Sigmoid colon (tissue), 7 donors: ENCODE data around the gene GOLGA5. TPM values are rescaled to one million over a fixed set of nuclear protein-coding genes. Genes with fewer than 3 reads are reported as not detected.
A peak's percentile ranks its signal among the peaks of the same experiment; 100 is the strongest.

Experiments
- DNase-seq: peaks from one replicate; pipeline ENCODE4 v3.0.0-alpha.2; 2019
- H3K27ac ChIP-seq, 4 donors: fragments of 200-600 bp; sonication (generic); one replicate each; pipeline ENCODE4 v1.5.1; 2016 to 2019; ENCODE audit warnings: mild to moderate bottlenecking in 1 of 4
- H3K27me3 ChIP-seq, 3 donors: fragments of 200-600 bp; sonication (generic); one replicate each; pipeline ENCODE4 v1.5.1; 2019; ENCODE audit warnings: mild to moderate bottlenecking in 1 of 3
- H3K36me3 ChIP-seq, 4 donors: fragments of 200-600 bp; sonication (generic); one replicate each; pipeline ENCODE4 v1.5.1; 2016 to 2019
- H3K4me1 ChIP-seq, 4 donors: fragments of 200-600 bp; sonication (generic); one replicate each; pipeline ENCODE4 v1.5.1; 2017 to 2019
- H3K4me3 ChIP-seq, 4 donors: fragments of 200-600 bp; sonication (generic); one replicate each; pipeline ENCODE4 v1.5.1; 2017 to 2019; ENCODE audit warnings: mild to moderate bottlenecking in 2 of 4, moderate library complexity in 1 of 4
- H3K9me3 ChIP-seq, 4 donors: fragments of 200-600 bp in 3 of 4; sonication (generic) in 3 of 4; one replicate each; pipeline versions ENCODE4 v1.5.1 to v1.6.1; 2013 to 2019
- EP300 ChIP-seq, 4 donors: sonication (generic); formaldehyde crosslinking; IDR thresholded peaks; one replicate each; pipeline ENCODE4 v1.6.1; 2017; ENCODE audit warnings: antibody characterized with exemption in 4 of 4
- POLR2A ChIP-seq, 2 donors: fragments of 450-650 bp; IDR thresholded peaks; one replicate each; pipeline ENCODE4 v1.6.1; 2016; ENCODE audit warnings: antibody characterized with exemption in 2 of 2, mild to moderate bottlenecking in 2 of 2, moderate library complexity in 2 of 2
- POLR2AphosphoS5 ChIP-seq, 4 donors: sonication (generic); formaldehyde crosslinking; IDR thresholded peaks; one replicate each; pipeline ENCODE4 v1.6.1; 2017; ENCODE audit warnings: antibody characterized with exemption in 4 of 4
- WGBS, 2 donors: extraction: QIAGEN DNeasy Blood & Tissue Kit; methylation state at CpG; one replicate each; pipeline ENCODE4 v1.1.7; 2013; 5-methylcytosine and 5-hydroxymethylcytosine counted together
- intact Hi-C: fragments of 100-400 bp; cut with DNase I; formaldehyde crosslinking; loops from one replicate; pipeline ENCODE4 v1.15.1; 2023
- polyA plus RNA-seq, 3 donors: library from polyadenylated mRNA; stranded (reverse); fragments of 200-250 nt; gene quantifications; one replicate each; pipeline ENCODE4 v1.2.3, GENCODE V29; 2013
- total RNA-seq, 4 donors: library from RNA; depleted of rRNA; stranded (reverse); fragments of >200 nt; gene quantifications; one replicate each; pipeline ENCODE4 v1.1.0, GENCODE V29; 2016
- TF ChIP-seq, protein P1 (sequence below), 4 experiments: fragments of 450-650 bp in 3 of 4; fragments of 200-600 bp in 1 of 4; IDR thresholded peaks; one replicate each; pipeline ENCODE4 v1.5.1; 2016 to 2019; ENCODE audit warnings: antibody characterized with exemption in 4 of 4, mild to moderate bottlenecking in 3 of 4, moderate library complexity in 2 of 4
- donor health status: healthy with polysubstance abuse.
- donor health status: Bipolar disorder and iron deficiency.
- donor health status: healthy.

Gene GOLGA5
- total and polyA plus RNA-seq, 7 donors: 23.0 to 57.8 (median 36.0) TPM

DNA sequence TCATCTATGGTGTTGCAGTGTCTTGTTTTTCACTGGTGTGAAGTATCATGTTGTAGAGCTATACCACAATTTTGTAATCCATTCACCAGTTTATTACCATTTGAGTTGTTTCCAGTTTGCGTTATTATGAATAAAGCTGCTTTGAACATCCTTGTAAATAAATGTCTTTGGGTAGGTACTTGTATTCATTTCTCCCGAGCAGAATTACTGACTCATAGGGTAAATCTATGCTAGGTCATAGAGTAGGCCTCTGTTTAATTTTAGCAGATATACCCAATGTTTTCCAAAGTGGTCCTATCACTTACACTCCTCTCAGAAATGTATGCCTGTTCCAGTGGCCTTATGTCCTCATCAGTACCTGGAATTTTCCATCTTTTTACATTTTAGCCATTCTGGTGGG lies 6.6 kb upstream of the GOLGA5 start:
- Histone ChIP-seq H3K9me3 (peaks cover 0 to 7% (median 3%) of the 10 kb centered on the region in 4 donors), H3K36me3 (no peaks in the 10 kb centered on the region), H3K4me3 (no peak overlapping the region), H3K4me1 (peaks cover 0 to 19% (median 5%) of the 10 kb centered on the region in 4 donors), H3K27ac (no peak overlapping the region), H3K27me3 (no peaks in the 10 kb centered on the region)
- WGBS, 2 donors: 89 to 94% methylated on average over 2 of the region's 2 CpGs
- intact Hi-C loops: no loop called here
- TF ChIP-seq POLR2A (IDR thresholded peaks at IDR 0.05): no peak
- DNase-seq: no peak

DNA sequence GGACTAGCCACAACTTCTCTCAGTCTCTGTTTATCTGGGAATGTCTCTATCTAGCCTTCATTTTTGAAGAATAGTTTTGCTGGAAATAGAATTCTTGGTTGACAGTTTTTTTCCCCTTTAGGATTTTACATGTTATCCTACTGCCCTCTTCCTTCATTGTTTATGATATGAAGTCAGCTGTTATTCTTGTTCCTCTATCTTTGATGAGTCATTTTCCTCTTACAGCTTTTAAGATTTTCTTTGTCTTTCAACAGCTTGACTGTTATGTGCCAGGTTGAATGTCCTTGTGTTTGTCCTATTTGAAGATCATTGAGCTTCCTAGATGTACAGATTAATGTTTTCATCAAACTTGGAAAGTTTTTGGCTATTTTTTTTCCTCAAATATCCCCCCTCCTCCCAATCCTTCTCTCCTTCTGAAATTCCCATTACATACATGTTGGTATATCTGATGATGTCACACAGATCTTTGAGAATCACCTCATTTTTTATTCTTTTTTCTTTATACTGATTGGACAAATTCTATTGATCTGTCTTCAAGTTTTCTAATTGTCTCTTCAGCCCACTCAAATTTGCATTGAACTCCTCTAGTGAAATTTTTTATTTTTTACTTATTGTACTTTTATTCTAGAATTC lies 4.5 kb upstream of the GOLGA5 start:
- H3K4me3 ChIP-seq: no peak overlapping the region
- H3K9me3 ChIP-seq: peaks cover 0 to 7% (median 3%) of the 10 kb centered on the region in 4 donors
- H3K27me3 ChIP-seq: no peaks in the 10 kb centered on the region
- H3K27ac ChIP-seq: no peak overlapping the region
- TF ChIP-seq, protein P1, sequence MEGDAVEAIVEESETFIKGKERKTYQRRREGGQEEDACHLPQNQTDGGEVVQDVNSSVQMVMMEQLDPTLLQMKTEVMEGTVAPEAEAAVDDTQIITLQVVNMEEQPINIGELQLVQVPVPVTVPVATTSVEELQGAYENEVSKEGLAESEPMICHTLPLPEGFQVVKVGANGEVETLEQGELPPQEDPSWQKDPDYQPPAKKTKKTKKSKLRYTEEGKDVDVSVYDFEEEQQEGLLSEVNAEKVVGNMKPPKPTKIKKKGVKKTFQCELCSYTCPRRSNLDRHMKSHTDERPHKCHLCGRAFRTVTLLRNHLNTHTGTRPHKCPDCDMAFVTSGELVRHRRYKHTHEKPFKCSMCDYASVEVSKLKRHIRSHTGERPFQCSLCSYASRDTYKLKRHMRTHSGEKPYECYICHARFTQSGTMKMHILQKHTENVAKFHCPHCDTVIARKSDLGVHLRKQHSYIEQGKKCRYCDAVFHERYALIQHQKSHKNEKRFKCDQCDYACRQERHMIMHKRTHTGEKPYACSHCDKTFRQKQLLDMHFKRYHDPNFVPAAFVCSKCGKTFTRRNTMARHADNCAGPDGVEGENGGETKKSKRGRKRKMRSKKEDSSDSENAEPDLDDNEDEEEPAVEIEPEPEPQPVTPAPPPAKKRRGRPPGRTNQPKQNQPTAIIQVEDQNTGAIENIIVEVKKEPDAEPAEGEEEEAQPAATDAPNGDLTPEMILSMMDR (IDR thresholded peaks at IDR 0.05): no peak
- TF ChIP-seq EP300 (IDR thresholded peaks at IDR 0.05): no peak
- no peak for TF ChIP-seq POLR2A (IDR thresholded peaks at IDR 0.05)
- TF ChIP-seq POLR2AphosphoS5 (IDR thresholded peaks at IDR 0.05): no peak
- intact Hi-C loops: loop anchor here (5.0 to 10.0 kb wide), 2 partner anchors 275 to 667 kb away; partner anchors contain the start of genes CPSF2, NDUFB1 and RIN3
- H3K36me3 ChIP-seq: no peaks in the 10 kb centered on the region
- no peak for DNase-seq
- H3K4me1 ChIP-seq: peaks cover 0 to 9% (median 5%) of the 10 kb centered on the region in 4 donors

DNA sequence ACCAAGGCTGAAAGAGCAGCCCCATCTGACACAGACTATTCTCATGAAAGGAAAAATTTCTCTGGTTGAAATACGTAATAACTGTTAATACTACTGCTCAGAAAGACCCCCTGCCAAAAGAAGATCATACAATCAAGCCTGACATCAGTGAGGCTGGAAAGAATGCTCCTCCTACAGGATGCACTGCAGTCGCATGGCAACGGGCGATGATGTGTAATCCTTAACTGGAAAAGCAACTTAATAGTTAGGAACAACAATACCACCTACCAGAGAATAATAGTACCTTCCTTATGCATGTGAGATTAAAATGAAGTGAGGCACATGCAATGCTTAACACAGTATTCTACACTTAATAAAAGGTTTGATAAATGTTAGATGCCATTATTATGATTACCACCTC lies 1.2 kb upstream of the GOLGA5 start:
- no peaks in the 10 kb centered on the region for H3K27me3 ChIP-seq
- intact Hi-C loops: loop anchor here (5.0 to 10.0 kb wide), 2 partner anchors 278 to 671 kb away; partner anchors contain the start of genes CPSF2, NDUFB1 and RIN3
- WGBS, 2 donors: 44 to 66% methylated on average over 4 of the region's 4 CpGs
- peaks cover 0 to 7% (median 3%) of the 10 kb centered on the region in 4 donors for H3K9me3 ChIP-seq
- DNase-seq: no peak
- no peak overlapping the region for H3K4me3 ChIP-seq
- TF ChIP-seq POLR2A (IDR thresholded peaks at IDR 0.05): no peak
- TF ChIP-seq, protein P1 (IDR thresholded peaks at IDR 0.05): no peak
- peaks cover 3 to 8% (median 6%) of the 10 kb centered on the region in 4 donors for H3K36me3 ChIP-seq
- peak overlapping the region in 1 of 4 donors; percentile 92 for H3K27ac ChIP-seq
- H3K4me1 ChIP-seq: peaks cover 0 to 22% (median 17%) of the 10 kb centered on the region in 4 donors

GRCh38 chr14:92794547-92794941 lies 439 bp downstream of the GOLGA5 start:
- peak overlapping the region; percentile 86 to 92 (median 89) for H3K27ac ChIP-seq
- peak overlapping the region; percentile 70 to 98 (median 95) for H3K4me3 ChIP-seq
- peaks cover 0 to 23% (median 17%) of the 10 kb centered on the region in 4 donors for H3K4me1 ChIP-seq
- H3K9me3 ChIP-seq: peaks cover 0 to 6% (median 2%) of the 10 kb centered on the region in 4 donors
- peak; percentile 68 for DNase-seq
- WGBS, 2 donors: 0 to 1% methylated on average over 20 of the region's 20 CpGs
- no peaks in the 10 kb centered on the region for H3K27me3 ChIP-seq
- TF ChIP-seq, protein P1 (IDR thresholded peaks at IDR 0.05): no peak
- TF ChIP-seq EP300 (IDR thresholded peaks at IDR 0.05) (no peak), POLR2AphosphoS5 (IDR thresholded peaks at IDR 0.05) (no peak), POLR2A (IDR thresholded peaks at IDR 0.05) (no peak)
- intact Hi-C loops: loop anchor here (2.0 to 10.0 kb wide), 3 partner anchors 46 to 672 kb away; partner anchors contain the start of genes CPSF2, LGMN, NDUFB1 and RIN3
- peaks cover 4 to 20% (median 12%) of the 10 kb centered on the region in 4 donors for H3K36me3 ChIP-seq

DNA sequence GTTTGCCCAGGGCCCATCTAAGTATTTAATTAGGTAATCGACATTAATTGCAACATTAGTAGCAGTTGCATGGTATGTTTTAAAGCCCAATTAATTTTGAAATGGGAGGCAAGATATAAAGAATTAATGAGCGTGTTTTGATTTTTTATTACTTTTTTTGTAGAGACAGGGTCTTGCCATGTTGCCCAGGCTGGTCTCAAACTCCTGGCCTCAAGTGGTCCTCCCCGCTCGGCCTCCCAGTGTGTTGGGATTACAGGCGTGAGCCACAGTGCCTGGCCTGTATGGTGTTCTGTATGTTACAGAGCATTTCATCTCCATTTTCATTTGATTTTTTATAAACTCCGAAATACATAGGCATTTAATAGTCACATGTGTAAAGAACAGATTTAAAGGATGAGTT lies 856 bp downstream of the GOLGA5 start:
- DNase-seq: no peak
- Histone ChIP-seq H3K9me3 (peaks cover 0 to 2% (median under 1%) of the 10 kb centered on the region in 4 donors), H3K27ac (peak overlapping the region; percentile 86 to 92 (median 89)), H3K27me3 (no peaks in the 10 kb centered on the region), H3K4me1 (peaks cover 0 to 28% (median 19%) of the 10 kb centered on the region in 4 donors), H3K4me3 (peak overlapping the region; percentile 70 to 98 (median 95)), H3K36me3 (peaks cover 4 to 20% (median 12%) of the 10 kb centered on the region in 4 donors)
- intact Hi-C loops: loop anchor here (2.0 to 10.0 kb wide), 3 partner anchors 46 to 673 kb away; partner anchors contain the start of genes CPSF2, LGMN, NDUFB1 and RIN3
- WGBS, 2 donors: 49 to 68% methylated on average over 6 of the region's 6 CpGs
- TF ChIP-seq, protein P1 (IDR thresholded peaks at IDR 0.05): no peak
